Breast epithelium (tissue), 3 donors: ENCODE data around the gene SGCA.

Experiments
- POLR2AphosphoS5 ChIP-seq, 3 donors: sonication (generic); formaldehyde crosslinking; IDR thresholded peaks; one replicate each; pipeline ENCODE4 v1.6.1; 2017; ENCODE audit warnings: antibody characterized with exemption in 3 of 3
- TF ChIP-seq, protein P1 (sequence below), 3 donors: fragments of 450-650 bp; IDR thresholded peaks; one replicate each; pipeline ENCODE4 v1.5.1; 2016 to 2017; ENCODE audit warnings: antibody characterized with exemption in 3 of 3, mild to moderate bottlenecking in 3 of 3, moderate library complexity in 3 of 3

DNA sequence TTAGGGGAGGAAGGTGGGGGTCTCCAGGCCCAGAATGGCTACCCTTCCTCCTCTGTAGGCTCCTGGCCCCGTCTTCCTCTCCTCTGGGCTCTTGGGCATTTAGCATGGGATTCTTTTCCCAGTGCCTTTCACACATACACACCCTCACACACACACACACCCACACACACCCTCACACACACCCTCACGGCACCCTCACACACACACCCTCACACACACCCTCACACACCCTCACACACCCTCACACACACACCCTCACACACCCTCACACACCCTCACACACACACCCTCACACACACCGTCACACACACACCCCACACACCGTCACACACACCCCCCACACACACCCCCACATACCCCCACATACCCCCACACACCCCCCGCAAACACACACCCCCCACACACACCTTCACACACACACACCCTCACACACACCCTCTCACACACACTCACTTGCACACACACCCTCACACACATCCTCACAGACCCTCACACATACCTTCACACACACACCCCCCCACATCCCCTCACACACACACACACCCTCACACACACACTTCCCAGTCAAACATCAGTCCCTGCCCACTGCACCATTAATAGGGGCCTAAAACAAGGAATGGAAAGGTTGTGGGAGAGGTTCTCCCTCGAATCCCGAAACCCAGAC is 845 bp downstream of the SGCA start:
- TF ChIP-seq, protein P1, sequence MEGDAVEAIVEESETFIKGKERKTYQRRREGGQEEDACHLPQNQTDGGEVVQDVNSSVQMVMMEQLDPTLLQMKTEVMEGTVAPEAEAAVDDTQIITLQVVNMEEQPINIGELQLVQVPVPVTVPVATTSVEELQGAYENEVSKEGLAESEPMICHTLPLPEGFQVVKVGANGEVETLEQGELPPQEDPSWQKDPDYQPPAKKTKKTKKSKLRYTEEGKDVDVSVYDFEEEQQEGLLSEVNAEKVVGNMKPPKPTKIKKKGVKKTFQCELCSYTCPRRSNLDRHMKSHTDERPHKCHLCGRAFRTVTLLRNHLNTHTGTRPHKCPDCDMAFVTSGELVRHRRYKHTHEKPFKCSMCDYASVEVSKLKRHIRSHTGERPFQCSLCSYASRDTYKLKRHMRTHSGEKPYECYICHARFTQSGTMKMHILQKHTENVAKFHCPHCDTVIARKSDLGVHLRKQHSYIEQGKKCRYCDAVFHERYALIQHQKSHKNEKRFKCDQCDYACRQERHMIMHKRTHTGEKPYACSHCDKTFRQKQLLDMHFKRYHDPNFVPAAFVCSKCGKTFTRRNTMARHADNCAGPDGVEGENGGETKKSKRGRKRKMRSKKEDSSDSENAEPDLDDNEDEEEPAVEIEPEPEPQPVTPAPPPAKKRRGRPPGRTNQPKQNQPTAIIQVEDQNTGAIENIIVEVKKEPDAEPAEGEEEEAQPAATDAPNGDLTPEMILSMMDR (IDR thresholded peaks at IDR 0.05) = no peak
- TF ChIP-seq POLR2AphosphoS5 (IDR thresholded peaks at IDR 0.05) = no peak
